ENCODE data around the gene TNFRSF18. TPM values are rescaled to one million over a fixed set of nuclear protein-coding genes. Genes with fewer than 3 reads are reported as not detected.

Gene TNFRSF18
- polyA plus RNA-seq, 1 donor (not counting 4 experiments of a cell fraction or from before 2014, with no cell fraction given): 0.21 TPM

- Histone ChIP-seq H3K79me2 (ENCODE audit: control insufficient read depth, insufficient read depth, low read length) (peaks cover 3% of the 10 kb centered on the region), H2AFZ (ENCODE audit: control insufficient read depth, low read length) (no peak overlapping the region), H3K4me2 (ENCODE audit: control insufficient read depth, extremely low read depth, insufficient read depth, low read depth, low read length) (no peak overlapping the region), H3K9me3 (ENCODE audit: control insufficient read depth, low read depth, low read length) (no peaks in the 10 kb centered on the region), H3K27me3 (ENCODE audit: control insufficient read depth, extremely low read depth, insufficient read depth, low read length) (no peaks in the 10 kb centered on the region), H3K36me3 (ENCODE audit: control insufficient read depth in 2 of 2, extremely low read depth in 1 of 2, insufficient read depth in 2 of 2, low read length in 2 of 2) (peaks cover 17 to 25% of the 10 kb centered on the region in 2 experiments), H3K27ac (ENCODE audit: control insufficient read depth, insufficient read depth, low read length) (no peak overlapping the region), H3K9ac (ENCODE audit: control insufficient read depth, extremely low read depth, insufficient read depth, low read length) (no peak overlapping the region), H3K9me1 (ENCODE audit: control insufficient read depth, extremely low read depth, insufficient read depth, low read length) (no peaks in the 10 kb centered on the region), H3K4me3 (ENCODE audit: control insufficient read depth in 2 of 3, extremely low read depth in 1 of 3, insufficient read depth in 2 of 3, low read depth in 1 of 3, low read length in 3 of 3) (no peak overlapping the region), H3K4me1 (ENCODE audit: control insufficient read depth, extremely low read depth, insufficient read depth, low read length) (peaks cover 18% of the 10 kb centered on the region), H4K20me1 (ENCODE audit: control insufficient read depth, extremely low read depth, insufficient read depth, low read length) (peaks cover 7% of the 10 kb centered on the region)
- TF ChIP-seq EZH2 (IDR thresholded peaks at IDR 0.05; ENCODE audit: low read length) (no peak), CTCF (optimal IDR thresholded peaks at IDR 0.05 in 1 of 3, IDR thresholded peaks at IDR 0.05 in 1 of 3, conservative IDR thresholded peaks at IDR 0.05 in 1 of 3; ENCODE audit: extremely low read depth in 1 of 3, insufficient read depth in 2 of 3, low read length in 3 of 3) (no peak)
- FAIRE-seq (no peak), DNase-seq (ENCODE audit: low read depth, low spot score) (no peak)
- dilution Hi-C loops (cut with MboI; ENCODE audit: extremely low pct_ligation_motif_present, low sequenced_read_pairs): no loop called here
These were observed 47.7 kb upstream of the TNFRSF18 start for GRCh38 chr1:1253972-1254666.

GRCh38 chr1:1253314-1253713, 46.9 kb upstream of the TNFRSF18 start:
- Histone ChIP-seq H3K27me3 (ENCODE audit: control insufficient read depth, extremely low read depth, insufficient read depth, low read length) (no peaks in the 10 kb centered on the region), H3K4me3 (ENCODE audit: control insufficient read depth in 2 of 3, extremely low read depth in 1 of 3, insufficient read depth in 2 of 3, low read depth in 1 of 3, low read length in 3 of 3) (no peak overlapping the region), H3K36me3 (ENCODE audit: control insufficient read depth in 2 of 2, extremely low read depth in 1 of 2, insufficient read depth in 2 of 2, low read length in 2 of 2) (peaks cover 15 to 22% of the 10 kb centered on the region in 2 experiments), H3K4me2 (ENCODE audit: control insufficient read depth, extremely low read depth, insufficient read depth, low read depth, low read length) (no peak overlapping the region), H3K9ac (ENCODE audit: control insufficient read depth, extremely low read depth, insufficient read depth, low read length) (no peak overlapping the region), H3K9me1 (ENCODE audit: control insufficient read depth, extremely low read depth, insufficient read depth, low read length) (no peaks in the 10 kb centered on the region), H3K79me2 (ENCODE audit: control insufficient read depth, insufficient read depth, low read length) (peaks cover 3% of the 10 kb centered on the region), H3K27ac (ENCODE audit: control insufficient read depth, insufficient read depth, low read length) (no peak overlapping the region), H4K20me1 (ENCODE audit: control insufficient read depth, extremely low read depth, insufficient read depth, low read length) (peaks cover under 1% of the 10 kb centered on the region), H3K4me1 (ENCODE audit: control insufficient read depth, extremely low read depth, insufficient read depth, low read length) (peaks cover 10% of the 10 kb centered on the region), H2AFZ (ENCODE audit: control insufficient read depth, low read length) (no peak overlapping the region), H3K9me3 (ENCODE audit: control insufficient read depth, low read depth, low read length) (no peaks in the 10 kb centered on the region)
- DNase-seq (ENCODE audit: low read depth, low spot score) (no peak), FAIRE-seq (no peak)
- dilution Hi-C loops (cut with MboI; ENCODE audit: extremely low pct_ligation_motif_present, low sequenced_read_pairs): no loop called here
- TF ChIP-seq CTCF (optimal IDR thresholded peaks at IDR 0.05 in 1 of 3, IDR thresholded peaks at IDR 0.05 in 1 of 3, conservative IDR thresholded peaks at IDR 0.05 in 1 of 3; ENCODE audit: extremely low read depth in 1 of 3, insufficient read depth in 2 of 3, low read length in 3 of 3): no peak
- no peak for TF ChIP-seq EZH2 (IDR thresholded peaks at IDR 0.05; ENCODE audit: low read length)

All from keratinocyte (primary cell).